Measurements from ENCODE around the gene CLIC4.
"Not testable (repeated sequence)": the region's sequence is repeated elsewhere in the genome, so short reads cannot be mapped to it uniquely, and the experiment has no call there.

The CLIC4 gene

DNA sequence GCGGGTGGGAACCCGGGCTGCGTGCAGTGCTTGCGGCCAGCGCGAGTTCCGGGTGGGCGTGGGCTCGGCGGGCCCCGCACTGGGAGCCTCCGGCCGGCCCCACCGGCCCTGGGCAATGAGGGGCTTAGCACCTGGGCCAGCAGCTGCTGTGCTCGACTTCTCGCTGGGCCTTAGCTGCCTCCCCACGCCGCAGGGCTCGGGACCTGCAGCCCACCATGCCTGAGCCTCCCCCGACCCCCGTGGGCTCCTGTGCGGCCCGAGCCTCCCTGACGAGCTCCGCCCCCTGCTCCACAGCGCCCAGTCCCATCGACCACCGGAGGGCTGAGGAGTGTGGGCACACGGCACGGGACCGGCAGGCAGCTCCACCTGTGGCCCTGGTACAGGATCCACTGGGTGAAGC is 23.7 kb upstream of the CLIC4 start:
- no peaks in the 10 kb centered on the region for H3K36me3 ChIP-seq (ENCODE audit: control insufficient read depth, insufficient read depth, low read length)
- no peaks in the 10 kb centered on the region for H3K9me3 ChIP-seq (ENCODE audit: control insufficient read depth, low read length)
- 91% methylated on average over 19 to 23 of the region's 31 CpGs for WGBS, 2 experiments (ENCODE audit: insufficient coverage in 2 of 2)

DNA sequence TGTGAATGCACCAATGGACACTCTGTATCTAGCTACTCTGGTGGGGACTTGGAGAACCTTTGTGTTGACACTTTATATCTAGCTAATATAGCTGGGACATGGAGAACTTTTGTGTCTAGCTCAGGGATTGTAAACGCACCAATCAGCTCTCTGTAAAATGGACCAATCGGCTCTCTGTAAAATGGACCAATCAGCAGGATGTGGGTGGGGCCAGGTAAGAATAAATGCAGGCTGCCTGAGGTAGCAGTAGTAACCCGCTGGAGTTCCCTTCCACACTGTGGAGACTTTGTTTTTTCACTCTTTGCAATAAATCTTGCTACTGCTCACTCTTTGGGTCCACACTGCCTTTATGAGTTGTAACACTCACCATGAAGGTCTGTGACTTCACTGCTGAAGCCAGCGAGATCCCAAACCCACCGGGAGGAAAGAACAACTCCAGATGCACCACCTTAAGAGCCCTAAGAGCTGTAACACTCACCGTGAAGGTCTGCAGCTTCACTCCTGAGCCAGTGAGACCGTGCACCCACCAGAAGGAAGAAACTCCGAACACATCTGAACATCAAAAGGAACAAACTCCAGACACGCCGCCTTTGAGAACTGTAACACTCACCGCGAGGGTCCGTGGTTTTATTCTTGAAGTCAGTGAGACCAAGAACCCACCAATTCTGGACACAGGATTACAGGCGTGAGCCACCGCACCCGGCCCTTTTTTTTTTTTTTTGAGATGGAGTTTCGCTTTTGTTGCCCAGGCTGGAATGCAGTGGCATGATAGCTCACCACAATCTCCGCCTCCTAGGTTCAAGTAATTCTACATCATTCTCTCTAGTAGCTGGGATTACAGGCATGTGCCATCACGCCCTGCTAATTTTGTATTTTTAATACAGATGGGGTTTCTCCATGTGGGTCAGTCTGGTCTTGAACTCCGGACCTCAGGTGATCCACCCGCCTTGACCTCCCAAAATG is 22.9 kb upstream of the CLIC4 start:
- H3K36me3 ChIP-seq (ENCODE audit: control insufficient read depth, insufficient read depth, low read length); H3K4me3 ChIP-seq (ENCODE audit: extremely low read depth, insufficient read depth, low read length, poor library complexity, severe bottlenecking); H3K9me3 ChIP-seq (ENCODE audit: control insufficient read depth, low read length); H3K27ac ChIP-seq (ENCODE audit: low read depth, low read length, severe bottlenecking): not testable (repeated sequence)
- 93 to 94% methylated on average over 15 to 19 of the region's 21 CpGs for WGBS, 2 experiments (ENCODE audit: insufficient coverage in 2 of 2)
- peaks cover 32% of the 10 kb centered on the region for H3K4me1 ChIP-seq (ENCODE audit: control insufficient read depth, insufficient read depth, low read length, poor library complexity, severe bottlenecking)

More for the DNA sequence above, 23.7 kb upstream of the CLIC4 start:
- no peak overlapping the region for H3K4me3 ChIP-seq (ENCODE audit: extremely low read depth, insufficient read depth, low read length, poor library complexity, severe bottlenecking)
- no peak overlapping the region for H3K27ac ChIP-seq (ENCODE audit: low read depth, low read length, severe bottlenecking)
- H3K4me1 ChIP-seq (ENCODE audit: control insufficient read depth, insufficient read depth, low read length, poor library complexity, severe bottlenecking): peaks cover 24% of the 10 kb centered on the region

DNA sequence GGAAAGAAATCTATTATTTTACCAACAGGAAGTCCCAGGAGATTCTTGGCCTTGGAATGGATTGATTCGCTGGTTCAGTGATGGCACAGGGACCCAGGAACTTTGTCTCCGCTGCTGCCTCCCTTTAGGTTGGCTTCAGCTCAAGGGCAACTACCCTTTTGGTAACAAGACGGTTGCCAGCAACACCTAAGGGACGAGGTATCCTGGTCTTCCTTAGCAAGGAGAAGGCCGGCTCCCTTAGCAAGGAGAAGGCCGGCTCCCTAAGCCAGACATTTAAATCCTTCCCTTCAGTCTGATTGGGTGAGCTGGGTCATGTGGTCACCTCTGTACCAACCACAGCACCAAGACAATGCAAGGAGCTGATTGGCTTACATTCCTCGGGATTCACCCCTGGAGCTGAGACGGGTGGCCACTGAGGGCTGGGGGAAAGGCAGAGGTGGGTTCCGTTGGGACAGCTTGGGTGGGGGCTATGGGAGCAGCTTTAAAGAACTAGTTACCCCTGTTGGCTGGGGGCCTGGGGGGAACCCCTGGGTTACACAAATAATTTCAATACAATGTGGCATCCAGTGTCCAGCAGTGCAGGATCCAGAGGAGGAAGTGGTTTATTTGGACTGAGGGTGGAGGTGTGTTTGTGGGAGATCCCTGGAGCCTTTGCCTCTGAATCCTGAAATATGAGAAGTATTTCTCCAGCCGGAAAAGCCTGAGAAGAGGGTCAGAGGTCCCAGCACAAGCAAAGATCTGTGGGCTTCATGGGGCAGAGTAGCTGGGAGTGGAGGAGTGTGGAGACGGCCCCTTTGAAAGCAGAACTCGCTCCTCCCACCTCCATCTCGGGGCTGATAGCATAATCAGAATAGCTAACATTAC is 20.7 kb upstream of the CLIC4 start:
- Histone ChIP-seq H3K36me3 (ENCODE audit: control insufficient read depth, insufficient read depth, low read length) (no peaks in the 10 kb centered on the region), H3K9me3 (ENCODE audit: control insufficient read depth, low read length) (no peaks in the 10 kb centered on the region), H3K27ac (ENCODE audit: low read depth, low read length, severe bottlenecking) (peak overlapping the region; percentile 88), H3K4me1 (ENCODE audit: control insufficient read depth, insufficient read depth, low read length, poor library complexity, severe bottlenecking) (peaks cover 39% of the 10 kb centered on the region), H3K4me3 (ENCODE audit: extremely low read depth, insufficient read depth, low read length, poor library complexity, severe bottlenecking) (no peak overlapping the region)
- 74 to 76% methylated on average over 6 to 7 of the region's 13 CpGs for WGBS, 2 experiments (ENCODE audit: insufficient coverage in 2 of 2)

GRCh38 chr1:24725209-24725651 is 20.0 kb upstream of the CLIC4 start:
- H3K9me3 ChIP-seq (ENCODE audit: control insufficient read depth, low read length): no peaks in the 10 kb centered on the region
- peaks cover 33% of the 10 kb centered on the region for H3K4me1 ChIP-seq (ENCODE audit: control insufficient read depth, insufficient read depth, low read length, poor library complexity, severe bottlenecking)
- H3K4me3 ChIP-seq (ENCODE audit: extremely low read depth, insufficient read depth, low read length, poor library complexity, severe bottlenecking): no peak overlapping the region
- 0 to 20% methylated on average over 2 of the region's 5 CpGs for WGBS, 2 experiments (ENCODE audit: insufficient coverage in 2 of 2)
- H3K27ac ChIP-seq (ENCODE audit: low read depth, low read length, severe bottlenecking): peak overlapping the region; percentile 88
- no peaks in the 10 kb centered on the region for H3K36me3 ChIP-seq (ENCODE audit: control insufficient read depth, insufficient read depth, low read length)

DNA sequence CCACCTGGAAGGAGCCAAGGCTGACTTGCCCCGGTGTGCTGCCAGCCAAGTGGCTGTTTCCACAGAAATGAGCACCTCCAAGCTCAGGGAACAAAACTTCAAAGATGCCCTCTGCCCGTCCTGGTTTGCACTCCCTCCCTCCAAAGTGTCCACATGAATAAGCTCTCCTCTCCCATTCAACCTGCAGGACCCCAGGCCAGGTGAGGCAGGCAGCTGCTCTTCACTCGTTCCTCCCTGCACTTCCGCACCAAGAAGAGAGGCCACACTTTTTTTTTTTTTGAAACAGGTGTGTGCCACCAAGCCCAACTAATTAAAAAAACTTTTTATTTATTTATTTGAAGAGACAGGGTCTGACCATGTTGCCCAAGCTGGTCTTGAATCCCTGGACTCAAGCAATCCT is 18.5 kb upstream of the CLIC4 start:
- no peaks in the 10 kb centered on the region for H3K36me3 ChIP-seq (ENCODE audit: control insufficient read depth, insufficient read depth, low read length)
- H3K4me1 ChIP-seq (ENCODE audit: control insufficient read depth, insufficient read depth, low read length, poor library complexity, severe bottlenecking): peaks cover 32% of the 10 kb centered on the region
- H3K9me3 ChIP-seq (ENCODE audit: control insufficient read depth, low read length): no peaks in the 10 kb centered on the region
- no peak overlapping the region for H3K27ac ChIP-seq (ENCODE audit: low read depth, low read length, severe bottlenecking)
- 96 to 100% methylated on average over 2 to 3 of the region's 4 CpGs for WGBS, 2 experiments (ENCODE audit: insufficient coverage in 2 of 2)
- no peak overlapping the region for H3K4me3 ChIP-seq (ENCODE audit: extremely low read depth, insufficient read depth, low read length, poor library complexity, severe bottlenecking)

DNA sequence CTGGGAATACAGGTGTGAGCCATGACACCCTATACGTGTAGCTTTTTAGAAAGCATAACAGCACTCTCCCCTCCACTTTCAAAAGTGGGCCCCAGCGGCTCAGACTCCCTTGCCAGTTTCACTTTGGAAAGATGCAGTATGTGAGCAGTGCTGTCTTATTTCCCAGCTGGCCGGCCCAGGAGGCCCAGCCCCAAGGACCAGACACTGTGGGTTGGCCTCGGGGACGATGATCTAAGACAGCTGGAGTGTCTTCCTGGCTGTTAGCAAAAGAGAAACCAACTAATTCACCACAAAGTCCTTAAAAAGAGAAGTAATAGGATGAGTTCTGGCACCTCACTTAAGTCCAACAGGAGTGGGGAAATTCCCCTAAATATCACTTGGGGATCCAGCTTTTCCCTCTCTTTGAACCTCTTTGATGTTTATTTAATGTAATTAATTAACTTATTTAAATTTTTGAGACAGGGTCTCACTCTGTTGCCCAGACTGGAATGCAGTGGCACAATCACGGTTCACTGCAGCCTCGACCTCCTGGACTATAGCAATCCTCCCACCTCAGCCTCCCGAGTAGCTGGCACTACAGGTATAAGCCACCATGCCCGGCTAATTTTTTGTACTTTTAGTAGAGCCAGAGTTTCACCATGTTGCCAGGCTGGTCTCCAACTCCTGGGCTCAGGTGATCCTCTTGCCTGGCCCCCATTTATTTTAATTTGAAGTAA is 17.6 kb upstream of the CLIC4 start:
- 82 to 91% methylated on average over 4 to 6 of the region's 9 CpGs for WGBS, 2 experiments (ENCODE audit: insufficient coverage in 2 of 2)
- no peak overlapping the region for H3K27ac ChIP-seq (ENCODE audit: low read depth, low read length, severe bottlenecking)
- H3K4me1 ChIP-seq (ENCODE audit: control insufficient read depth, insufficient read depth, low read length, poor library complexity, severe bottlenecking): peaks cover 32% of the 10 kb centered on the region
- H3K9me3 ChIP-seq (ENCODE audit: control insufficient read depth, low read length): no peaks in the 10 kb centered on the region
- no peak overlapping the region for H3K4me3 ChIP-seq (ENCODE audit: extremely low read depth, insufficient read depth, low read length, poor library complexity, severe bottlenecking)
- H3K36me3 ChIP-seq (ENCODE audit: control insufficient read depth, insufficient read depth, low read length): no peaks in the 10 kb centered on the region

GRCh38 chr1:24728982-24729381 is 16.3 kb upstream of the CLIC4 start:
- H3K9me3 ChIP-seq (ENCODE audit: control insufficient read depth, low read length): no peaks in the 10 kb centered on the region
- 94 to 96% methylated on average over 10 of the region's 10 CpGs for WGBS, 2 experiments (ENCODE audit: insufficient coverage in 2 of 2)
- H3K27ac ChIP-seq (ENCODE audit: low read depth, low read length, severe bottlenecking): no peak overlapping the region
- H3K4me3 ChIP-seq (ENCODE audit: extremely low read depth, insufficient read depth, low read length, poor library complexity, severe bottlenecking): no peak overlapping the region
- H3K4me1 ChIP-seq (ENCODE audit: control insufficient read depth, insufficient read depth, low read length, poor library complexity, severe bottlenecking): peaks cover 32% of the 10 kb centered on the region
- no peaks in the 10 kb centered on the region for H3K36me3 ChIP-seq (ENCODE audit: control insufficient read depth, insufficient read depth, low read length)

- Histone ChIP-seq H3K27ac (ENCODE audit: low read depth, low read length, severe bottlenecking) (no peak overlapping the region), H3K36me3 (ENCODE audit: control insufficient read depth, insufficient read depth, low read length) (no peaks in the 10 kb centered on the region), H3K9me3 (ENCODE audit: control insufficient read depth, low read length) (no peaks in the 10 kb centered on the region), H3K4me1 (ENCODE audit: control insufficient read depth, insufficient read depth, low read length, poor library complexity, severe bottlenecking) (peaks cover 19% of the 10 kb centered on the region), H3K4me3 (ENCODE audit: extremely low read depth, insufficient read depth, low read length, poor library complexity, severe bottlenecking) (no peak overlapping the region)
- WGBS, 2 experiments (ENCODE audit: insufficient coverage in 2 of 2): 93 to 100% methylated on average over 1 to 3 of the region's 4 CpGs
These were observed 12.9 kb upstream of the CLIC4 start for GRCh38 chr1:24732186-24732885.

GRCh38 chr1:24733342-24733741 is 11.9 kb upstream of the CLIC4 start:
- not testable (repeated sequence) for H3K4me3 ChIP-seq (ENCODE audit: extremely low read depth, insufficient read depth, low read length, poor library complexity, severe bottlenecking); H3K27ac ChIP-seq (ENCODE audit: low read depth, low read length, severe bottlenecking); H3K9me3 ChIP-seq (ENCODE audit: control insufficient read depth, low read length); H3K36me3 ChIP-seq (ENCODE audit: control insufficient read depth, insufficient read depth, low read length)
- WGBS, 2 experiments (ENCODE audit: insufficient coverage in 2 of 2): 75 to 86% methylated on average over 1 to 4 of the region's 7 CpGs
- peaks cover 14% of the 10 kb centered on the region for H3K4me1 ChIP-seq (ENCODE audit: control insufficient read depth, insufficient read depth, low read length, poor library complexity, severe bottlenecking)

DNA sequence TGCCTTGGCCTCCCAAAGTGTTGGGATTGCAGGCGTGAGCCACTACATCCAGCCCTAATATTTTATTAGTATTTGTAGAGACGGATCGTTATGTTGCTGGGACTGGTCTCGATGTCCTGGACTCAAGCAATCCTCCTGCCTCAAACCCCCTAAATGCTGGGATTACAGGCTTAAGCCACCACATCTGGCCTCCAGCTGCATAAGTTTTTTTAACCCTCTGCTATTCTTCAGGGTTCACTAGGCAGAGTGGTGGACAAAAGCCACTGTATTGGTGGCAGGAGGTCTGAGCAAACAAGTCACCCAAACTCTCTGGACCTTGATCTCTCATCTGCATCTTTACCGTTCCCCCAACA is 10.1 kb upstream of the CLIC4 start:
- no peaks in the 10 kb centered on the region for H3K9me3 ChIP-seq (ENCODE audit: control insufficient read depth, low read length)
- no peaks in the 10 kb centered on the region for H3K36me3 ChIP-seq (ENCODE audit: control insufficient read depth, insufficient read depth, low read length)
- peaks cover 14% of the 10 kb centered on the region for H3K4me1 ChIP-seq (ENCODE audit: control insufficient read depth, insufficient read depth, low read length, poor library complexity, severe bottlenecking)
- H3K27ac ChIP-seq (ENCODE audit: low read depth, low read length, severe bottlenecking): peak overlapping the region; percentile 75
- WGBS, 2 experiments (ENCODE audit: insufficient coverage in 2 of 2): 65 to 69% methylated on average over 1 to 2 of the region's 5 CpGs
- no peak overlapping the region for H3K4me3 ChIP-seq (ENCODE audit: extremely low read depth, insufficient read depth, low read length, poor library complexity, severe bottlenecking)

All from mesodermal cell (in vitro differentiated cells).